ENCODE measurements around the gene ACTR3.
A peak's percentile ranks its signal among the peaks of the same experiment; 100 is the strongest.

DNA sequence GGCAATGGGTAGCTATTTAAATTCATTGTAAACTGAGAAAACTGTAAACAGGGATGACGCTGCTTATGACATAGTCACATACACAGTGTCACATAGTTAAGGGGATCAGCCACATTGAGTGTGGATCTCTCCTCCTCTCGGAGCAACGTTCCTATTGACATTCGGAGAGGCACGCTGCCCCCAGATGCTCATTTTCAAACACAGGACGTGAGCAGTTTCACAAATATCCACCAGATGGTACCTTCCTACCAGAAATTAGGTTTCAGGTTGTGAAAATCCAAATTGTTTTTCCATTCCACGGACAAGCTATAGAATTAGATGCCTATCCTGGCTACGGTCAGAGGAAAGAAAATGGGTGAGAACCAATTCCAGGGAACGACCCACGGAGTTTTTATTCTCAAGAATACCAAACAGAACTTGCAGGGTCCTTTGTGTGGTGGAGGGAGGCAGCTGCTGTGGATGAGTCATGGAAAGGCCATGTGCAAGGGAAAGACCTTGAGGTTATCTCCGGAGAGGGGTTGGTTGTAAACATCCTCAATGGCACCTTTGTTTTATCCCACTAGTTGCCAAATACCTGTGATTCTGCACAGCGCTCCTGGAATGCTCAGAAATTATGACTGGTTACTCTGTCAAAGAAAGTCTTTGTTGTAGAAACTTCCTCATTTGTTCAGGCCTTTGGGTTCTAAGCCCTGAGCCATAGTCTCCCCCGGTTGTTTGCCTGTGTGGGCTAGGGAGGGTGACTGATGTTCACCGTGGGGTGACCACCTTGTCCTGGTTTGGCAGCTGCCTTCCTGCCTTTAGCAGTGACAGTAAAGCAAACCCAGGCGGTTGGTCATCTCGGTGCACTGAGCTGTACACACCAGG, 88.0 kb downstream of the ACTR3 start:
- TF ChIP-seq POLR2A (IDR thresholded peaks at IDR 0.05) = no peak
- TF ChIP-seq, protein P1, sequence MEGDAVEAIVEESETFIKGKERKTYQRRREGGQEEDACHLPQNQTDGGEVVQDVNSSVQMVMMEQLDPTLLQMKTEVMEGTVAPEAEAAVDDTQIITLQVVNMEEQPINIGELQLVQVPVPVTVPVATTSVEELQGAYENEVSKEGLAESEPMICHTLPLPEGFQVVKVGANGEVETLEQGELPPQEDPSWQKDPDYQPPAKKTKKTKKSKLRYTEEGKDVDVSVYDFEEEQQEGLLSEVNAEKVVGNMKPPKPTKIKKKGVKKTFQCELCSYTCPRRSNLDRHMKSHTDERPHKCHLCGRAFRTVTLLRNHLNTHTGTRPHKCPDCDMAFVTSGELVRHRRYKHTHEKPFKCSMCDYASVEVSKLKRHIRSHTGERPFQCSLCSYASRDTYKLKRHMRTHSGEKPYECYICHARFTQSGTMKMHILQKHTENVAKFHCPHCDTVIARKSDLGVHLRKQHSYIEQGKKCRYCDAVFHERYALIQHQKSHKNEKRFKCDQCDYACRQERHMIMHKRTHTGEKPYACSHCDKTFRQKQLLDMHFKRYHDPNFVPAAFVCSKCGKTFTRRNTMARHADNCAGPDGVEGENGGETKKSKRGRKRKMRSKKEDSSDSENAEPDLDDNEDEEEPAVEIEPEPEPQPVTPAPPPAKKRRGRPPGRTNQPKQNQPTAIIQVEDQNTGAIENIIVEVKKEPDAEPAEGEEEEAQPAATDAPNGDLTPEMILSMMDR (IDR thresholded peaks at IDR 0.05) = peak in 9 of 12 donors; percentile 8 to 51 (median 31)

All from heart left ventricle (tissue), 13 donors.